Mesenchymal stem cell (in vitro differentiated cells and primary cell): ENCODE results near the gene RAP2A.

Source experiments
- DNase-seq: peaks from one replicate; pipeline ENCODE4 v3.0.0-alpha.2; 2013
- H2AFZ ChIP-seq: one replicate; pipeline ENCODE4 v1.6.1; 2013; ENCODE audit warnings: low read depth, mild to moderate bottlenecking, control low read depth, inconsistent platforms, low read length, moderate library complexity
- H2AK5ac ChIP-seq: 2 replicates; pipeline ENCODE4 v1.6.1; 2013; ENCODE audit warnings: low read length, moderate library complexity, mild to moderate bottlenecking, inconsistent platforms; ENCODE audit not compliant: severe bottlenecking
- H2BK120ac ChIP-seq: one replicate; pipeline ENCODE4 v1.6.1; 2013; ENCODE audit warnings: low read depth, mild to moderate bottlenecking, inconsistent platforms, low read length, moderate library complexity
- H2BK12ac ChIP-seq, 2 experiments: one replicate each; pipeline ENCODE4 v1.6.1; 2013; ENCODE audit warnings: inconsistent platforms in 2 of 2, low read length in 2 of 2, mild to moderate bottlenecking in 2 of 2, moderate library complexity in 2 of 2, control low read depth in 1 of 2
- H2BK15ac ChIP-seq: one replicate; pipeline ENCODE4 v1.6.1; 2013; ENCODE audit warnings: mild to moderate bottlenecking, low read depth, inconsistent platforms; ENCODE audit not compliant: poor library complexity, severe bottlenecking
- H2BK5ac ChIP-seq: 2 replicates; pipeline ENCODE4 v1.6.1; 2013; ENCODE audit warnings: low read depth, mild to moderate bottlenecking, low read length, control low read depth, inconsistent platforms; ENCODE audit not compliant: poor library complexity, severe bottlenecking
- H3K14ac ChIP-seq, 2 experiments: one replicate each; pipeline ENCODE4 v1.6.1; 2013; ENCODE audit warnings: inconsistent platforms in 2 of 2, low read length in 2 of 2, control low read depth in 1 of 2, mild to moderate bottlenecking in 1 of 2, moderate library complexity in 1 of 2
- H3K18ac ChIP-seq, 2 experiments: one replicate each; pipeline ENCODE4 v1.6.1; 2013; ENCODE audit warnings: inconsistent platforms in 2 of 2, low read length in 2 of 2, control low read depth in 1 of 2, low read depth in 1 of 2, mild to moderate bottlenecking in 1 of 2
- H3K23ac ChIP-seq, 2 experiments: one replicate each; pipeline ENCODE4 v1.6.1; 2013; ENCODE audit warnings: inconsistent platforms in 2 of 2, low read length in 2 of 2, mild to moderate bottlenecking in 2 of 2, moderate library complexity in 2 of 2, control low read depth in 1 of 2
- H3K27ac ChIP-seq: 2 replicates; pipeline ENCODE4 v1.5.1; 2013; ENCODE audit warnings: mild to moderate bottlenecking, moderate library complexity, low read length, control low read depth, inconsistent platforms; ENCODE audit not compliant: poor library complexity, severe bottlenecking
- H3K27me3 ChIP-seq, 2 experiments: 2 replicates each; pipeline versions ENCODE4 v1.6.1 to v1.7.0; 2013; ENCODE audit warnings: low read length in 2 of 2, mild to moderate bottlenecking in 2 of 2, moderate library complexity in 2 of 2, control low read depth in 1 of 2, inconsistent platforms in 1 of 2; ENCODE audit not compliant: control insufficient read depth in 1 of 2, insufficient read depth in 1 of 2
- H3K36me3 ChIP-seq, 2 experiments: 2 replicates each; pipeline versions ENCODE4 v1.6.1 to v1.7.0; 2013; ENCODE audit warnings: low read length in 2 of 2, control low read depth in 1 of 2, inconsistent platforms in 1 of 2, low read depth in 1 of 2, mild to moderate bottlenecking in 1 of 2; ENCODE audit not compliant: insufficient read depth in 2 of 2, control insufficient read depth in 1 of 2
- H3K4ac ChIP-seq, 2 experiments: one replicate each; pipeline ENCODE4 v1.6.1; 2013; ENCODE audit warnings: inconsistent platforms in 2 of 2, low read length in 2 of 2, mild to moderate bottlenecking in 2 of 2, moderate library complexity in 2 of 2, control low read depth in 1 of 2, low read depth in 1 of 2
- H3K4me1 ChIP-seq: 2 replicates; pipeline ENCODE4 v1.6.1; 2013; ENCODE audit warnings: low read depth, low read length, control low read depth; ENCODE audit not compliant: control insufficient read depth, insufficient read depth
- H3K4me2 ChIP-seq: 2 replicates; pipeline ENCODE4 v1.6.1; 2013; ENCODE audit warnings: low read length, mild to moderate bottlenecking, inconsistent platforms; ENCODE audit not compliant: poor library complexity, severe bottlenecking
- H3K4me3 ChIP-seq, 2 experiments: 2 replicates each; pipeline versions ENCODE4 v1.5.1 to v1.7.0; 2013; ENCODE audit warnings: low read length in 2 of 2, mild to moderate bottlenecking in 2 of 2, control low read depth in 1 of 2, low read depth in 1 of 2; ENCODE audit not compliant: insufficient read depth in 1 of 2
- H3K79me1 ChIP-seq: replicated peaks from 2 replicates; pipeline ENCODE4 v1.6.1; 2013; ENCODE audit warnings: mild to moderate bottlenecking, control low read depth, low read length, inconsistent platforms; ENCODE audit not compliant: poor library complexity, severe bottlenecking
- H3K9ac ChIP-seq: 2 replicates; pipeline ENCODE4 v1.7.0; 2013; ENCODE audit warnings: mild to moderate bottlenecking, low read length, moderate library complexity
- H3K9me3 ChIP-seq: 2 replicates; pipeline ENCODE4 v1.7.0; 2013; ENCODE audit warnings: mild to moderate bottlenecking, low read length; ENCODE audit not compliant: control insufficient read depth
- H4K8ac ChIP-seq: one replicate; pipeline ENCODE4 v1.6.1; 2013; ENCODE audit warnings: inconsistent platforms, mild to moderate bottlenecking, low read length, moderate library complexity
- H4K91ac ChIP-seq: one replicate; pipeline ENCODE4 v1.6.1; 2013; ENCODE audit warnings: mild to moderate bottlenecking, low read length, inconsistent platforms
- WGBS: methylation state at CpG from one replicate; pipeline ENCODE4 v1.1.7; 2013; ENCODE audit warnings: mixed read lengths; 5-methylcytosine and 5-hydroxymethylcytosine counted together

The RAP2A gene

DNA sequence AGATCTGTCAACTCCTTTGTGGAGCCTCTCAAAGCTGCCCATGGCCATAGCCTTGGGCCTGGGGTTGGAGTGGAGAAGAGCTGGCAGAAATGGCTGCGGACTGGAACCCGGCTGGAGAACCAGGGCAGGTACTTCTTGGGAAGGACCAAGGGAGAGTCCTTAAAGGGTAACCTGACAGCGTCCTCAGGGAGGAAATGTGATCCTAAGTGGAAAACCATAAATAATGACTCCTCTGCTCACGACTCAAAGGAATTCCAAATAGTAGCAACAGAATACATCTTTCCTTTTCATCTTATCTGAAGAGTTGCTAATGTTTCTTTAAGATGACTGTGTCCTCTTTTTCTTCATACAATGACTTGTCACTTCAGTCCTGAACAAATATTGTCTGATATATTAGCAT lies 41.0 kb downstream of the RAP2A start:
- Histone ChIP-seq H4K91ac (no peak overlapping the region), H3K79me1 (no peaks in the 10 kb centered on the region), H4K8ac (no peak overlapping the region), H3K23ac (no peak overlapping the region), H2BK5ac (no peak overlapping the region), H3K18ac (peak overlapping the region; percentile 56 to 60), H3K4me3 (no peak overlapping the region), H3K36me3 (no peaks in the 10 kb centered on the region), H3K4ac (peak overlapping the region in 1 of 2 experiments; percentile 80), H2AFZ (no peak overlapping the region), H2BK12ac (peak overlapping the region in 1 of 2 experiments; percentile 88), H2BK120ac (no peak overlapping the region), H3K4me1 (no peaks in the 10 kb centered on the region), H2AK5ac (no peak overlapping the region), H3K4me2 (no peak overlapping the region), H3K14ac (no peak overlapping the region), H2BK15ac (no peak overlapping the region), H3K27ac (no peak overlapping the region), H3K9me3 (no peaks in the 10 kb centered on the region), H3K9ac (no peak overlapping the region), H3K27me3 (no peaks in the 10 kb centered on the region)
- 92% methylated on average over 2 of the region's 4 CpGs for WGBS
- DNase-seq = no peak

DNA sequence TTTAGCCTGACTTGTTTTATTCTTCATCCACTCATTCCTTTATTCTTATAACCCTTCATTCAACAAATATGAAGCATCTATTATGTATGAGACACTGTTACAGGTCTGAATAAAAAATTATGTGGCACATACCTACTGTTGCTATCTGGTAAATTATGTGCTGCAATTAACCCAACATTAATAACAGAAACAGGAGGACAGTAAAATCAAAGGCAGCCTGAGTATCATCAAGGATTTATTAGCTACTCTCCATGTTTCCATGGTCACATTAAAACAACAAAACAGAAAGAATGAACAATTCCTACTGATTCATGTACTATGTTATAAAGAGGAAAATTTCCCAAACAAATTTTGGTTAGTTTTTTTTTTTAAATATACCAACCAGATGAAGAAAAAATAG lies 43.9 kb downstream of the RAP2A start:
- no peak overlapping the region for H3K23ac ChIP-seq
- no peak overlapping the region for H3K27ac ChIP-seq
- no peak overlapping the region for H3K4me3 ChIP-seq
- no peak overlapping the region for H3K14ac ChIP-seq
- no peak overlapping the region for H3K9ac ChIP-seq
- H3K27me3 ChIP-seq = no peaks in the 10 kb centered on the region
- no peaks in the 10 kb centered on the region for H3K36me3 ChIP-seq
- no peak overlapping the region for H2AK5ac ChIP-seq
- no peaks in the 10 kb centered on the region for H3K4me1 ChIP-seq
- H4K8ac ChIP-seq = no peak overlapping the region
- H2BK15ac ChIP-seq = no peak overlapping the region
- H3K4me2 ChIP-seq = no peak overlapping the region
- H2AFZ ChIP-seq = no peak overlapping the region
- H4K91ac ChIP-seq = no peak overlapping the region
- H2BK12ac ChIP-seq = no peak overlapping the region
- no peak overlapping the region for H3K4ac ChIP-seq
- peak; percentile 43 for DNase-seq
- H3K18ac ChIP-seq = no peak overlapping the region
- no peaks in the 10 kb centered on the region for H3K79me1 ChIP-seq
- H2BK5ac ChIP-seq = no peak overlapping the region
- no peak overlapping the region for H2BK120ac ChIP-seq
- no peaks in the 10 kb centered on the region for H3K9me3 ChIP-seq

DNA sequence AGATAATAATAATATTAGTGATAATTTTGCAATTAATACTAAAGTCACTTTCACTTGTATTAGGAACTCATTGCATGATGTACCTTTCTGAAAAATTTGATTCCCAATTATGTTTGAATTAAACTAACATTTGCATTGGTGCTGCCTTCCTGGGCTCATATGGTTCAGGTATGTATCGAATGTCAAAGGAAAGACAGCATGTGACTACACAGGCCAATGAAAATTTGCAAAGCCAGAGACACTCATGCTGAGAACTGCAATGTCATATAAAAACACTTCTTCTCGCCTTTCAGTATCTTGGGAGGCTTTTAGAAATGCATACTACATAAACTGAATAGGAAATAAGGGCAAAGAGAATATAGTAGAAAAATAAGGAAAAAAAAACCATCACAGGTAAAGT lies 44.3 kb downstream of the RAP2A start:
- Histone ChIP-seq H3K27me3 (no peaks in the 10 kb centered on the region), H3K4me1 (no peaks in the 10 kb centered on the region), H3K36me3 (no peaks in the 10 kb centered on the region)

DNA sequence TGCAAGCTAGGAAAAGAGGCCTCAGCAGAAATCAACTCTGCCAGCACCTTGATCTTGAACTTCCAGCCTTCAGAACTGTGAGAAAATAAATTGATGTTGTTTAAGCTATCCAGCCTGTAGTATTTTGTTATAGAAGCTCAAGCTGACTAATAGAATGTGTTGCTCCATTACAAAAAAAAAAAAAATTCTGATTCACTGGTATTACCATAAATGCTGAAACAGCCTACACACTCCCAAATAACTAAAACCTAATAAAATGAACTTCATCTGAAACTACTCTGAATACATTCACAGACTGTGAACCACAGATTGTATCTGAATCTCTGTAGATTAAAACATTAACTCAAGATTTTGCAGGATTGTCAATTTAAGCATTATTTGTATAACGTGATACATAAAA lies 49.5 kb downstream of the RAP2A start:
- Histone ChIP-seq H3K14ac (no peak overlapping the region), H2BK15ac (no peak overlapping the region)
- no CpG with 5 or more reads among the region's 1 CpG for WGBS

More for the DNA sequence above, 44.3 kb downstream of the RAP2A start:
- H2BK5ac ChIP-seq = no peak overlapping the region
- H2BK15ac ChIP-seq = no peak overlapping the region
- WGBS = 91% methylated on average over 1 of the region's 2 CpGs
- H3K4me2 ChIP-seq = no peak overlapping the region
- H4K91ac ChIP-seq = no peak overlapping the region
- no peak overlapping the region for H3K23ac ChIP-seq
- no peaks in the 10 kb centered on the region for H3K79me1 ChIP-seq
- H2AFZ ChIP-seq = no peak overlapping the region
- no peak overlapping the region for H3K4me3 ChIP-seq
- H2BK12ac ChIP-seq = no peak overlapping the region
- no peaks in the 10 kb centered on the region for H3K9me3 ChIP-seq
- no peak overlapping the region for H3K18ac ChIP-seq
- H3K4ac ChIP-seq = no peak overlapping the region
- no peak for DNase-seq
- H4K8ac ChIP-seq = no peak overlapping the region
- no peak overlapping the region for H2BK120ac ChIP-seq
- H3K27ac ChIP-seq = no peak overlapping the region
- H2AK5ac ChIP-seq = no peak overlapping the region
- H3K9ac ChIP-seq = no peak overlapping the region
- H3K14ac ChIP-seq = no peak overlapping the region

More for the DNA sequence above, 49.5 kb downstream of the RAP2A start:
- H3K4me3 ChIP-seq = no peak overlapping the region
- no peaks in the 10 kb centered on the region for H3K36me3 ChIP-seq
- H3K18ac ChIP-seq = no peak overlapping the region
- H3K27ac ChIP-seq = no peak overlapping the region
- H2BK120ac ChIP-seq = no peak overlapping the region
- H3K9me3 ChIP-seq = no peaks in the 10 kb centered on the region
- H2BK5ac ChIP-seq = no peak overlapping the region
- H3K79me1 ChIP-seq = no peaks in the 10 kb centered on the region
- no peak overlapping the region for H4K8ac ChIP-seq
- no peak overlapping the region for H3K4me2 ChIP-seq
- no peak for DNase-seq
- no peak overlapping the region for H2AK5ac ChIP-seq
- no peaks in the 10 kb centered on the region for H3K27me3 ChIP-seq
- no peak overlapping the region for H3K23ac ChIP-seq
- no peak overlapping the region for H3K4ac ChIP-seq
- H2BK12ac ChIP-seq = no peak overlapping the region
- no peak overlapping the region for H4K91ac ChIP-seq
- H3K4me1 ChIP-seq = no peaks in the 10 kb centered on the region
- peak overlapping the region; percentile 6 for H3K9ac ChIP-seq
- no peak overlapping the region for H2AFZ ChIP-seq
